ENCODE measurements around the gene PUS3.

GRCh38 chr11:125931668-125932067 lies 28.7 kb upstream of the PUS3 start:
- TF ChIP-seq POLR2A (IDR thresholded peaks at IDR 0.05) (no peak), CTCF (IDR thresholded peaks at IDR 0.05) (no peak)
